A549 (cell line): ENCODE measurements around the gene C16orf46.

Experiments used
- EHF ChIP-seq: fragments of 250-450 bp; sonication (Bioruptor Pico); IDR thresholded peaks from 2 replicates; pipeline ENCODE4 v1.5.0; 2020; ENCODE audit warnings: mild to moderate bottlenecking
- EP300 ChIP-seq, 2 experiments: fragments of >200 bp; sonication (Bioruptor Twin); formaldehyde crosslinking; IDR thresholded peaks; 2 replicates in 1 of 2; 3 replicates in 1 of 2; pipeline ENCODE4 v1.6.1; 2016 to 2017
- MAFK ChIP-seq: fragments of 450-650 bp; IDR thresholded peaks from 2 replicates; pipeline ENCODE4 v1.6.1; 2014; ENCODE audit not compliant: partially characterized antibody
- POLR2A ChIP-seq: IDR thresholded peaks from 2 replicates; pipeline ENCODE4 v1.6.1; 2012; ENCODE audit warnings: mild to moderate bottlenecking, low read length
- SMC3 ChIP-seq: fragments of >200 bp; sonication (Bioruptor Twin); formaldehyde crosslinking; IDR thresholded peaks from 3 replicates; pipeline ENCODE4 v1.6.1; 2018; ENCODE audit warnings: inconsistent platforms
- TF ChIP-seq, protein P1 (sequence below): fragments of >200 bp; sonication (Bioruptor Twin); formaldehyde crosslinking; IDR thresholded peaks from 3 replicates; pipeline ENCODE4 v1.5.1; 2016

DNA sequence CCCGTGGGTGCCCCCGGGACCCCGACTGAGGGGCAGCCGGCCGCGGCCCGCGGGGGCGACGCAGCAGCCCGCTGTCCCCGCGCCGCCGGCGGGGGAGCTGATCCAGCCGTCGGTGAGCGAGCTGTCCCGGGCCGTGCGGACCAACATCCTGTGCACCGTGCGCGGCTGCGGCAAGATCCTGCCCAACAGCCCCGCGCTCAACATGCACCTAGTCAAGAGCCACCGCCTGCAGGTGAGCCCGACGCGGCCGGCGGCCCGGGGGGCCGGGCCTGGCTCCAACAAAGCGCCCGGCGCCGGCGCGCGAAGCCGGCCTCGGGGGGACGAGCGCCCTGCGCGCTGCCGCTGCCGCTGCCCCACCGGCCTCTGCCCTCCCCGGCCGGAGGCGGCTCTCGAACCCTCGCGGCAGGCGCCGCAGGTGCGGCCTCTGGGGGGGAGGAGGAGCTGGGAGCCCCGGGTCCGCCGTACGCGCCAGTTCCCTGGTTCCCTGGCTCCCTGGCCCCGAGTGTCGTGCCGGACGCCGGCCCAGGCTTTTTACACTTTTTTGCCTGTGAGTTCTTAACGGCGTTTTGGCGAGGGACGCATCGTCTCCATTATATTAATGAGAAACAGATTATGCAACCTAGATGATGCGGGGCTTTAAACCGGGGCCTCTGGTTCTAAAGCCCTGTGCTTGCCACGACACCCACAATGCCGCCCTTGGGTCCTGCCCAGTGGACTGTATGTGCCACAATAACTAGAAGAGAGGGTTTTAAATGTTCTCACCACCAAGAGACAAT is 40.9 kb downstream of the C16orf46 start:
- no peak for TF ChIP-seq MAFK
- TF ChIP-seq, protein P1, sequence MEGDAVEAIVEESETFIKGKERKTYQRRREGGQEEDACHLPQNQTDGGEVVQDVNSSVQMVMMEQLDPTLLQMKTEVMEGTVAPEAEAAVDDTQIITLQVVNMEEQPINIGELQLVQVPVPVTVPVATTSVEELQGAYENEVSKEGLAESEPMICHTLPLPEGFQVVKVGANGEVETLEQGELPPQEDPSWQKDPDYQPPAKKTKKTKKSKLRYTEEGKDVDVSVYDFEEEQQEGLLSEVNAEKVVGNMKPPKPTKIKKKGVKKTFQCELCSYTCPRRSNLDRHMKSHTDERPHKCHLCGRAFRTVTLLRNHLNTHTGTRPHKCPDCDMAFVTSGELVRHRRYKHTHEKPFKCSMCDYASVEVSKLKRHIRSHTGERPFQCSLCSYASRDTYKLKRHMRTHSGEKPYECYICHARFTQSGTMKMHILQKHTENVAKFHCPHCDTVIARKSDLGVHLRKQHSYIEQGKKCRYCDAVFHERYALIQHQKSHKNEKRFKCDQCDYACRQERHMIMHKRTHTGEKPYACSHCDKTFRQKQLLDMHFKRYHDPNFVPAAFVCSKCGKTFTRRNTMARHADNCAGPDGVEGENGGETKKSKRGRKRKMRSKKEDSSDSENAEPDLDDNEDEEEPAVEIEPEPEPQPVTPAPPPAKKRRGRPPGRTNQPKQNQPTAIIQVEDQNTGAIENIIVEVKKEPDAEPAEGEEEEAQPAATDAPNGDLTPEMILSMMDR, result no peak
- no peak for TF ChIP-seq POLR2A
- no peak for TF ChIP-seq EHF (CRISPR knock-in tag)
- no peak for TF ChIP-seq SMC3
- TF ChIP-seq EP300 (IDR thresholded peaks at IDR 0.05), result no peak
